HepG2 (cell line): ENCODE results near the gene SH3YL1. TPM values are rescaled to one million over a fixed set of nuclear protein-coding genes. Genes with fewer than 3 reads are reported as not detected.

ENCODE experiments used
- AKNA ChIP-seq: sonication (generic); formaldehyde crosslinking; IDR thresholded peaks from 2 replicates; pipeline ENCODE4 v1.4.0; 2020; ENCODE audit warnings: missing genetic modification reagents, borderline replicate concordance
- ATRX ChIP-seq: sonication (generic); formaldehyde crosslinking; IDR thresholded peaks from 2 replicates; pipeline ENCODE4 v1.4.0; 2020; ENCODE audit warnings: missing genetic modification reagents, borderline replicate concordance
- MLXIP ChIP-seq: sonication (generic); formaldehyde crosslinking; IDR thresholded peaks from 2 replicates; pipeline ENCODE4 v1.9.0; 2021; ENCODE audit warnings: missing genetic modification reagents, borderline replicate concordance
- MTF2 ChIP-seq: sonication (generic); formaldehyde crosslinking; IDR thresholded peaks from 2 replicates; pipeline ENCODE4 v1.5.0; 2020; ENCODE audit warnings: missing genetic modification reagents, borderline replicate concordance
- NR2F2 ChIP-seq: IDR thresholded peaks from 2 replicates; pipeline ENCODE4 v1.6.1; 2012; ENCODE audit warnings: low read depth, inconsistent platforms, borderline replicate concordance
- RBFOX2 ChIP-seq: fragments of 200-400 bp; formaldehyde crosslinking; IDR thresholded peaks from 2 replicates; pipeline ENCODE4 v1.6.1; 2017; ENCODE audit warnings: low read depth, mild to moderate bottlenecking, low read length
- RBM22 ChIP-seq: fragments of 200-400 bp; formaldehyde crosslinking; optimal IDR thresholded peaks from 2 replicates; pipeline ENCODE3; 2017; ENCODE audit warnings: mild to moderate bottlenecking, low read length, moderate library complexity
- SIN3B ChIP-seq: fragments of 150-350 bp; IDR thresholded peaks from 2 replicates; pipeline ENCODE4 v1.6.1; 2014; ENCODE audit warnings: low read length
- SRF ChIP-seq: IDR thresholded peaks from 2 replicates; pipeline ENCODE4 v1.6.1; 2011; ENCODE audit warnings: mild to moderate bottlenecking, low read depth, low read length, moderate library complexity
- ZFP36 ChIP-seq: fragments of 150-350 bp; IDR thresholded peaks from 2 replicates; pipeline ENCODE4 v1.6.1; 2018; ENCODE audit warnings: borderline replicate concordance, low read length, low read depth; ENCODE audit not compliant: partially characterized antibody
- ZNF615 ChIP-seq: sonication (generic); formaldehyde crosslinking; IDR thresholded peaks from 2 replicates; pipeline ENCODE4 v1.5.0; 2020; ENCODE audit warnings: mild to moderate bottlenecking, missing genetic modification reagents, borderline replicate concordance
- ZNF761 ChIP-seq: sonication (generic); formaldehyde crosslinking; conservative IDR thresholded peaks from 2 replicates; pipeline ENCODE4 v1.4.0; 2020; ENCODE audit warnings: mild to moderate bottlenecking, missing genetic modification reagents
- ZNF768 ChIP-seq: sonication (generic); formaldehyde crosslinking; IDR thresholded peaks from 2 replicates; pipeline ENCODE4 v1.4.0; 2020; ENCODE audit warnings: missing genetic modification reagents
- ZNF839 ChIP-seq: sonication (generic); formaldehyde crosslinking; IDR thresholded peaks from 2 replicates; pipeline ENCODE4 v1.4.0; 2020; ENCODE audit warnings: missing genetic modification reagents, mild to moderate bottlenecking, borderline replicate concordance
- ZNF883 ChIP-seq: sonication (generic); formaldehyde crosslinking; IDR thresholded peaks from 2 replicates; pipeline ENCODE4 v1.5.1; 2020; ENCODE audit warnings: mild to moderate bottlenecking, missing genetic modification reagents; ENCODE audit errors: not compliant biosample characterization
- polyA plus RNA-seq, 8 experiments: library from polyadenylated mRNA; depleted of rRNA in 3 of 8; stranded (reverse) in 7 of 8; unstranded in 1 of 8; fragments of >200 nt; fragmentation: Illumina TruSeq in 4 of 8; extraction: Trizol in 4 of 8; gene quantifications; 2 replicates each; pipeline versions ENCODE4 v1.2.1 to v1.2.3, GENCODE V29; 2011 to 2016; ENCODE audit warnings: low read depth in 4 of 8, missing spikeins in 1 of 8, mixed read lengths in 1 of 8; ENCODE audit not compliant: insufficient read depth in 1 of 8
- total RNA-seq, 5 experiments: library from RNA; depleted of rRNA; stranded (reverse); fragments of >200 nt; fragmentation: Illumina TruSeq; extraction: Trizol; gene quantifications; 2 replicates each; pipeline ENCODE4 v1.2.3, GENCODE V29; 2016; ENCODE audit warnings: low read depth in 1 of 5

The SH3YL1 gene
- total and polyA plus RNA-seq, 2 of the 13 experiments (the other 11 are each of a cell fraction or from before 2014, with no cell fraction given) = 13.0 to 48.2 TPM

DNA sequence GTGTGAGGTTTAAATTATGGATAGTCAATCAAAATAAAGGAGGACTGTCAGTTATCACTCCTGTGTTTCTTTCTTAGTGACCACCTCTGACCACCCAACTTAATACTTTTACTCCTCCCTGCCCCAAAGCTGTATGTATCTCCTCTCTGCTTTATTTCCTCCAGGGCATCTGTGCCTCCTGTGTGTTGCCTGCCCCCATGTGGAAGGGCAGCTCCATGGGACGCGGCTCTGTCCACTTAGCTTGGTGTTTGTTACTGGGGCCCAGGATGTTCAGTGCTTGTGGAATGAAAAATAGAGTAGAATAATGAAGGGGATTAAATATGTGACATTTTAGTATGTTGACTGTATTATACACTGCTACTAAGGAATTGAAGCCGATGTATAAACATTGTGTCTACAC lies 10.7 kb upstream of the SH3YL1 start (continued):
- TF ChIP-seq ZNF839 (CRISPR knock-in tag) (no peak), AKNA (no peak), SIN3B (no peak), SRF (no peak), ZNF883 (CRISPR knock-in tag) (no peak), ZNF768 (CRISPR knock-in tag) (no peak), NR2F2 (no peak), ATRX (no peak), ZFP36 (no peak), ZNF761 (no peak), RBM22 (peak; percentile 86), MLXIP (CRISPR knock-in tag) (no peak), RBFOX2 (0 out of 2 replicates have a peak, but pooled peaks have one; percentile 18), ZNF615 (no peak), MTF2 (CRISPR knock-in tag) (no peak)
